22Rv1 (cell line): ENCODE data around the gene NEK10.
A peak's percentile ranks its signal among the peaks of the same experiment; 100 is the strongest.

Source experiments
- H3K27ac ChIP-seq: fragments of 450-650 bp; 2 replicates; pipeline ENCODE4 v1.5.1; 2017
- ZFX ChIP-seq: fragments of 450-650 bp; IDR thresholded peaks from 2 replicates; pipeline ENCODE4 v1.6.1; 2017; ENCODE audit warnings: antibody characterized with exemption, borderline replicate concordance
- TF ChIP-seq, protein P1 (sequence below): fragments of 450-650 bp; IDR thresholded peaks from 2 replicates; pipeline ENCODE4 v1.5.1; 2017; ENCODE audit warnings: mild to moderate bottlenecking

Gene NEK10

GRCh38 chr3:27160146-27160545 lies 209.0 kb downstream of the NEK10 start:
- no peak for TF ChIP-seq ZFX
- TF ChIP-seq, protein P1, sequence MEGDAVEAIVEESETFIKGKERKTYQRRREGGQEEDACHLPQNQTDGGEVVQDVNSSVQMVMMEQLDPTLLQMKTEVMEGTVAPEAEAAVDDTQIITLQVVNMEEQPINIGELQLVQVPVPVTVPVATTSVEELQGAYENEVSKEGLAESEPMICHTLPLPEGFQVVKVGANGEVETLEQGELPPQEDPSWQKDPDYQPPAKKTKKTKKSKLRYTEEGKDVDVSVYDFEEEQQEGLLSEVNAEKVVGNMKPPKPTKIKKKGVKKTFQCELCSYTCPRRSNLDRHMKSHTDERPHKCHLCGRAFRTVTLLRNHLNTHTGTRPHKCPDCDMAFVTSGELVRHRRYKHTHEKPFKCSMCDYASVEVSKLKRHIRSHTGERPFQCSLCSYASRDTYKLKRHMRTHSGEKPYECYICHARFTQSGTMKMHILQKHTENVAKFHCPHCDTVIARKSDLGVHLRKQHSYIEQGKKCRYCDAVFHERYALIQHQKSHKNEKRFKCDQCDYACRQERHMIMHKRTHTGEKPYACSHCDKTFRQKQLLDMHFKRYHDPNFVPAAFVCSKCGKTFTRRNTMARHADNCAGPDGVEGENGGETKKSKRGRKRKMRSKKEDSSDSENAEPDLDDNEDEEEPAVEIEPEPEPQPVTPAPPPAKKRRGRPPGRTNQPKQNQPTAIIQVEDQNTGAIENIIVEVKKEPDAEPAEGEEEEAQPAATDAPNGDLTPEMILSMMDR: no peak

GRCh38 chr3:27147215-27147614 lies 222.0 kb downstream of the NEK10 start:
- TF ChIP-seq ZFX: no peak
- TF ChIP-seq, protein P1: no peak
- no peak overlapping the region for H3K27ac ChIP-seq

More at GRCh38 chr3:27160146-27160545, 209.0 kb downstream of the NEK10 start:
- H3K27ac ChIP-seq: no peak overlapping the region

- TF ChIP-seq, protein P1: no peak
- no peak for TF ChIP-seq ZFX
- no peak overlapping the region for H3K27ac ChIP-seq
These were observed 222.4 kb downstream of the NEK10 start for GRCh38 chr3:27146786-27147185.

DNA sequence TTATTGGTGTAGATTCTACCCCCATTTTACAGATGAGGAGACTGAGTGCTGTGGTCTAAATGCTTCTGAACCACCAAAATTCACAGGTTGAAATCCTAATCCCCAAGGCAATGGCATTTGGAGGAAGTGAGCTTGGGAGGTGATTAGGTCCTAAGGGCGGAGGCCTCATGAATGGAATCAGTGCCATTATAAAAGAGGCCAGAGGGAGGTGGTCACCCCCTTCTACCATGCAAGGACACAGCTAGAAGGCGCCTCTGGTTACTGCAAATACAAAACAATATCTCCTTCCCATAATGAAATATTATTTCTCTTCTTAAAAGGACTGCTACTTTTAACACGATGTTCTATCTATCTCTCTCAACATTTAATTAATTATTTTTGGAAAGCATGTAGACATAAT lies 223.5 kb downstream of the NEK10 start:
- H3K27ac ChIP-seq: no peak overlapping the region
- TF ChIP-seq, protein P1: no peak
- TF ChIP-seq ZFX: no peak

DNA sequence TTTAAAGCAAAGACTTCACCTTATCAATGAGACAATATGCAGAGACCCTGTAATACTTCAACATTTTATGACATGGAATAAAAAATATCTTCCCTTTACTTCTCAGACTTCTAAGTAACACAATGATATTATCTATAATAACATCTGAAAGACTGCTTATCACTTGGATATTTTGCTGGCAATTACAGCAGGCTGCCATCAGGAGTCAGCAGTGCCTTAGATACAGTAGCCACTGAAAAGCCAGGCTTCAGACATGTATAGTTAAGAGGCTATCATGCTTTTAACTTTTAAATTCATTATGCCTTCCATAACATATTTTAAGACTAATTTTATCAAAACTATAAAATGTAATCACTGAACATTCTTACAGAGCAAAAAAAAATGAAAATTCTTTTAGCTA lies 227.5 kb downstream of the NEK10 start:
- TF ChIP-seq, protein P1: peak; percentile 48
- TF ChIP-seq ZFX: no peak
- no peak overlapping the region for H3K27ac ChIP-seq

DNA sequence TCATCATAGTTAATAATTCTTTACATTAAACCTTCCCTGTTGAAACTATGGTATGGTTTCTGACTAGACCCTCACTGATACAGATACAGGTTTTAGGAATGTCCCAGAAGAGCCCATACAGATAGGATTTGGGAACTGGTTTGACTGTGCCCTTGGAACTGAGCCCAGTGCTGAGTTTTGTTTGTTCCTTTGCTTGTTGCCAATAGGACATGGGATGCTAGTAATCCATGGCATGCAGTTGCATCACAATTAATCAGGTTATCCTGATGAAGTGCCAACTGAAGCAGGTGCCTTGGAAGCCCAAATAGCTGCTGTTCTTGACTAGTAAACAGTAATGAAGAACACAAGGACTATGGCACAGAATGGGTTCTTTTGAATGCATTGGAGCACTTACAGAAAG lies 230.6 kb downstream of the NEK10 start:
- H3K27ac ChIP-seq: no peak overlapping the region
- no peak for TF ChIP-seq ZFX
- TF ChIP-seq, protein P1: no peak

DNA sequence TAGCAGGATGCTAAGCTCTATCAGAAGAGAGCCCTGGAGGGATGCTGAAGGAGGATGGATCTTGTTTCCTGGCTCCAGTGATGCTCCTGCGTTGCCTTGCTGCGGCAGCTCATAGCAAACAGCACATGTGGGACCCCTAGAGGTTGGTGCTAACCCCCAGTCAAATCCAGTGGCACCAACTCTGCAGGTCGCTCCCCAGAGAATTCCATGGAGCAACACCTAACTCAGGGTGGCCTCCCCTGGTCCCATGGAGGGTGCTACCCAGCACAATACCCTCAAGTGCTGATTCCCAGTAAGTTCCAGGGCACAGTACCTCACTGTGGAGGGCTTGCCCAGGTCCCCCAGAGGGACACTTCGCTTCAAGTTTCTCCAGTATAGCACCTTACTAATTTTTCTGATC lies 231.2 kb downstream of the NEK10 start:
- H3K27ac ChIP-seq: no peak overlapping the region
- TF ChIP-seq, protein P1: no peak
- no peak for TF ChIP-seq ZFX
